Measurements from ENCODE around the gene CFAP73. TPM values are rescaled to one million over a fixed set of nuclear protein-coding genes. Genes with fewer than 3 reads are reported as not detected.

Gene CFAP73
- polyA plus RNA-seq, 1 donor = 1.3 TPM

Other genes starting within 250 kb of the CFAP73 start
- 14.3 TPM for gene OAS1, start 242.8 kb upstream of the CFAP73 start, polyA plus RNA-seq (ENCODE audit: insufficient read length)
- gene OAS3, start 211.2 kb upstream of the CFAP73 start, polyA plus RNA-seq (ENCODE audit: insufficient read length) = 11.5 TPM
- 9.9 TPM for gene OAS2, start 171.2 kb upstream of the CFAP73 start, polyA plus RNA-seq (ENCODE audit: insufficient read length)
- 12.4 TPM for gene DTX1, start 93.0 kb upstream of the CFAP73 start, polyA plus RNA-seq (ENCODE audit: insufficient read length)
- gene RASAL1, start 14.0 kb upstream of the CFAP73 start, polyA plus RNA-seq (ENCODE audit: insufficient read length) = 6.3 TPM
- gene DDX54, start 35.8 kb downstream of the CFAP73 start, polyA plus RNA-seq (ENCODE audit: insufficient read length) = 58.6 TPM
- 12.8 TPM for gene RITA1, start 36.0 kb downstream of the CFAP73 start, polyA plus RNA-seq (ENCODE audit: insufficient read length)
- gene TPCN1, start 71.7 kb downstream of the CFAP73 start, polyA plus RNA-seq (ENCODE audit: insufficient read length) = 41.6 TPM
- 13.2 TPM for gene SLC8B1, start 185.4 kb downstream of the CFAP73 start, polyA plus RNA-seq (ENCODE audit: insufficient read length)
- 20.6 TPM for gene PLBD2, start 208.9 kb downstream of the CFAP73 start, polyA plus RNA-seq (ENCODE audit: insufficient read length)

Data from left kidney (tissue), 1 donor.